Right renal pelvis (tissue), 4 donors: ENCODE measurements around the gene RAD51B. TPM values are rescaled to one million over a fixed set of nuclear protein-coding genes. Genes with fewer than 3 reads are reported as not detected.

Source experiments
- polyA plus RNA-seq, 4 donors: library from polyadenylated mRNA; unstranded; fragments of 120-200 nt; gene quantifications; one replicate each; pipeline ENCODE4 v1.2.1, GENCODE V29; 2013; ENCODE audit not compliant: insufficient read length in 4 of 4

Gene RAD51B
- polyA plus RNA-seq, 4 donors: 10.7 to 11.6 (median 11.3) TPM

Other genes with a start within 250 kb of the RAD51B start
- gene PIGH, start 219.5 kb upstream of the RAD51B start, polyA plus RNA-seq: 10 to 100 TPM; 39.5 to 47.2 (median 46.1) TPM
- 10 to 100 TPM; 10.8 to 31.7 (median 11.8) TPM for gene ARG2, start 199.9 kb upstream of the RAD51B start, polyA plus RNA-seq
- 100 to 1,000 TPM; 105 to 120 (median 114) TPM for gene VTI1B, start 145.1 kb upstream of the RAD51B start, polyA plus RNA-seq
- gene RDH11, start 124.0 kb upstream of the RAD51B start, polyA plus RNA-seq: 100 to 1,000 TPM; 104 to 117 (median 115) TPM
- gene RDH12, start 117.9 kb upstream of the RAD51B start, polyA plus RNA-seq: 1 to 10 TPM in 1 of 4 donors, under 1 TPM in 3; 0.43 to 1.2 (median 0.66) TPM
- gene ZFYVE26, start 3.2 kb upstream of the RAD51B start, polyA plus RNA-seq: 10 to 100 TPM; 14.0 to 15.8 (median 15.2) TPM